HG03103 (cell line): ENCODE results near the gene ABCB4.

Source experiments
- ATAC-seq: cut with Tn5 transposase; IDR thresholded peaks from one replicate; pipeline ENCODE4 v1.9.1; 2021; ENCODE audit warnings: low read depth; ENCODE audit not compliant: unreplicated experiment

Gene ABCB4

DNA sequence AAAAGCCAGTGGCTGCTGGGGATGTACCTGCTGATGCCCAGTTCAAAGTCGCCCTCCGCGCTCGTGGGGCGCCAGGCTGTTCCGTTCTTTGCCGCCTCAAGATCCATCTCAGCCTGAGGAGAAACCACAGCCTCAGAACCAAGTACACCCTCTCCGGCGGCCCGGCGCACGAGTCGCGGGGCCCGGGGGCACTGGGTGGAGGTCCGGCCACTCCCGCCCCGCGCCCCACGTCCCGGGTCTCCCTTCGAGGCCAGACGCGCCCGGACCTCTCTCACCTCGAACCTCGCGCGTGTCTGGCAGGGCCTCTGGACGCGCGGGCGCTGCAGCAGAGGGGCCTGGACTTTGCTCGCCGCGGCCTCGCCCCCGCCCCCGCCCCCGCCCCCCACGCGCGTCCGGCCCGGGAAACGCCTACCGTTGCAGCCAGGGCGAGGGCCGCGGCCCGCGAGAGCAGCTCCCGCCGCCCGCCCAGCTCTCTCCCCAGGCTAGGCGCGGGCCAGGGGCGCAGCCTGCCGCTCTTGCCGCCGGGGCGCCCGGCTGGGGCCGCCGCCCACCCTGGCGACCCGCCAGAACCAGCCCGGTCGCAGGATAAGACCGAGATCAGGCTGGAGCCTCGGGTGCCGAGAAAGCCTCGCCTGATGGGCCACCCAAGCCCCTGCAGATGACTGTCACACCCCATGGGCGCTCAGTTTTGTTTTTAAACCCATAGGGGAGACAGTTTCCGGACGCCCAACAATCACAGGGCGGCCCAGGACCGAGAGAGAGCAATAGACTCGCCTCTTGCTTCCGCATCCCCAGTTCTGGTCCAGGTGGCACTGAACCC lies at the start of gene ABCB4:
TSS of gene ABCB4 (minus strand) at position 322 of the 820 bp plus-strand sequence. CDS start at position 107, 215 bp downstream.
- ATAC-seq = no peak

DNA sequence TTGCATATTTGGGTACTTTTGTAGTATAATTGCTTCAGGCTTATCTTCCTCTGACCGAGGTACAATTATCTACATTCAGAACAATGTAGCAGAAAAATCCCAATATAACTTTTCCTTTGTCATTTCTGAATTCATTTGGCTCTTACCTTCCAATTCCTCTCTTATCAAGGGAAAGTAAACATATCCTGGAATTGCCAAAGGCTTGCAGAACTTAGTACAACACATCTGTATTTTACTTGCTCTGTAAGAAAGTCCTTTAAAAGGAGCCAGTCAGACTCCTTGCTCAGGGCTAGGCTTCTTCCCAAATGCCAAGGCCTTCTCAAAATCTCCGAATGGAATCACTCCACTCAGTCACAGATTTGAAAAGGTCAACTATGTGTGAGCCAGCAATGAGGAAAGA lies 43.3 kb upstream of the ABCB4 start:
- ATAC-seq = no peak

DNA sequence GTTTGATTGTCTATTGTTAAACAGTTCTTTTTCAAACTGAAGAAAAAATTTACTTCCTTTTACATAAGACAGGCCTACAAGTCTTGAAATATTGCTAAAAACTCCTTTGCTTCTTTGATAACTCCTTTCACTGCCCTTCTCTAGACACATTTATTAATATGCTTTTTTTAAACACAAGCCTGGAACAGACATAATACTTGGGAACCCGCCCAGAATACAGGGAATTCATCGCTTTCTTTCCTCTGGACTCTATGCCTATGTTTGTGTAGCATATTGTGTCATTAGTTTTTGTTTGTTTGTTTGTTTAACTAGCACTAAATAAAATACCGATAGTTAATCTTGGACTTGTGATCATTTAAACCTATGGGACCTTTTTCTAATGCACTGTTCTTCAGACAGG lies 42.4 kb upstream of the ABCB4 start:
- ATAC-seq = no peak

DNA sequence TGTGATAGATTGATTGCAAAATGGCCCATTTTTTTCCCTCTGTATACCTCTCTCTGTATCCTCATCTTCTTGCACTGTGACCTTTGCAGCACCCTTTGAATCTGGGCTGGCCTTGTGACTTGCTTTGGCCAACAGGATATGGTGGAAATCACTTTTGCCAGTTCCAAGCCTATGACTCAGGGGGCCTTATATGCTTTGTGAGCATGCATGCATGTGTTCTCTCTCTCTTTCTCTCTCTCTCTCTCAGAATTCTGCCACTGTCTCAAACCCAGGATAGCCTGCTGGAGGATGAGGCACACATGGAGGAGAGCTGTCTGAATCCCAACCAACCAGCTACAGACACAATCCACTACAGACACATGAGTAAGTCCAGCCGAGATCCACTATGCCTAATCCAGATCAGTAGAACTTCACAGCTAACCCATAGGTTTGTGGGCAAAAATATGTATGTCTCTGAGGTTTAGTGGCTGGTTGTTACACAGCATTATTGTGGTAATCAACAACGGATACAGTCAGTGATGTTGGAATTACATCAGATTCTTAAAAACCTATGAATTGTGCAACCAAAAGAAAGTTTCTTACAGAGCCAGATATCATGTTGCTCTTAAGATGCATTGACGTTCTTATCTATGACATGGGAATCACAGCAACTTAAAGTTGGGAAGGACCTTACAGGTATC lies 41.8 kb upstream of the ABCB4 start:
- no peak for ATAC-seq

- ATAC-seq = no peak
Observed at GRCh38 chr7:87513735-87514335, 38.4 kb upstream of the ABCB4 start.

- ATAC-seq = no peak
Observed at GRCh38 chr7:87512906-87513305, 37.4 kb upstream of the ABCB4 start.

DNA sequence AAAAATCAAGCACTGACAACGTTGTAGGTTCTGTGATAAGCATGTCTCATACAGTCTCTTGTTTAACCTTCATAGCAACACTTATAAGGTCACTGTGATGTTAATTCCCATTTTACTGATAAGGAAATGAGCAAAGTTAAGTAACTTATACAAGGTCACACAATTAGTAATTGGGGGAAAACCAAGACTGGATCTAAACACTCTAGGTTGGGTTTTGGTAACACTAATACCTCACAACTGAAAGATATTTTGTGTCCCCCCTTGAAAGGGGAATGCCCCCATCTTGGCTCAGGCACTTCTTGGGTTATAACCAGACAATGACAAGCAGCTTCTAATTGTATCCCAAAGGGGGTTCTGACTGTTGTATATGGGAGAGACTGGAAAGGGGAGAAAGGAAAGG lies 36.0 kb upstream of the ABCB4 start:
- no peak for ATAC-seq

- ATAC-seq = no peak
Observed at GRCh38 chr7:87510411-87510875, 35.0 kb upstream of the ABCB4 start.

- no peak for ATAC-seq
Observed at GRCh38 chr7:87507446-87507845, 32.0 kb upstream of the ABCB4 start.

DNA sequence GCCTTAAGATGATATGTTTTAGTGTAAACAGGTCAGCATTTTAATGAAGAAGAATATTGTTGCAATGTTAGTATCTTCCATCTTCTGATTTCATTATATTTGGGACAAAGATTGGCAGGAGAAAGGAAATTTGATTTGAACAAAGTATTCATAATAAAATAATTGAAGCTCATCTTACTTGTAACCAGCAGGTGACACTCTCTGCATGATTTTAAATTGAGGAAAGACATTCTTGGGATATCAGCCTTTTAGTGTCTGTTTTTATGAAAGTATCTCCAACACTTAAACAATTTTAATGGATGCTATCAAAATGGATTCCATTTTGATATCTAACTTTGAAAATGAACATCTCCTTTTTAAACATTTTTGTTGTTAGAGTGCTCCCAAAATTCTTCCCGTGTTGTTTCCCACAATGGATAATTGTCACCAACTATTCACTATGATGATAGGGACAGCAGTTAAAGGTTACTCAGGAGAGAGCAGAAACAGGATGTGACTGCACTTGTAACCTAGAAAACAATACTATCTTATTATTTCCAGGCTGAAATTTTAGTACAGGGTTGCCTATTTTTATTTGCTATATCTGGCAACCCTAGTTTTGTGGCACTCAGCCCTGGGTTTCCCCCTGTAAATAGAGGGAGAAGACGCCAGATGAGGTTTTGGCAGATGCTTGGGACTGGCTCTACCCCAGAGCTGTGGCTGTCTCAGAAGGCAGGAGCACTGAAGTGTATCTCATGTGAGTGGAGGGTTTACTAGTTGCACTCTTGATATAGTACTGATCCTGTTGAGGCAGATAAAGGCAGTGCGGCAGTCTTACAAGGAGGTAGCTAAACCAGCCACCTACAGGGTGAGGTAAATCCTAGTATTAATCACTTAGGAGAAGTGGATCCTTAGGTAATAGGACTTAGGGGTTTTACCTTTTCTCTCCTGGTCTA lies 31.0 kb upstream of the ABCB4 start:
- no peak for ATAC-seq

- ATAC-seq = no peak
Observed at GRCh38 chr7:87505557-87506245, 30.2 kb upstream of the ABCB4 start.

GRCh38 chr7:87505122-87505521 lies 29.6 kb upstream of the ABCB4 start:
- ATAC-seq = no peak

DNA sequence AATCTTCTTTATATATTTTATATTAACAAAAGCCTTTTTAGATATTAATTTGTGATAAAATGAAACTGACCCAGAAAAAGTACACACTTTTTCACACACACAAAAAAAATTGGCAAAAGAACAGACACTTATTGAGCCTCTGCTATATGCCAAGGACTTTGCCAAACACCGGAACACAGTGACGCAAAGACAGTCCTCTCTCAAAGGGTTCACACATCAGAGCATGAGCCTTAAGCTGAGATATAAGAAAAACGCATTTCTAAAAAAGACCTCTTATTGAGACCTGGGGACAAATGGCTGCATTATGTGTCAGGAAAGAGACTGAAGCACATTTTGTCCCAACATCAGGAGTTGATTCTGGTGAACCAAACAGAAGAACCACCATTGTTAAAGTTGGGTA lies 24.0 kb upstream of the ABCB4 start:
- ATAC-seq = no peak

DNA sequence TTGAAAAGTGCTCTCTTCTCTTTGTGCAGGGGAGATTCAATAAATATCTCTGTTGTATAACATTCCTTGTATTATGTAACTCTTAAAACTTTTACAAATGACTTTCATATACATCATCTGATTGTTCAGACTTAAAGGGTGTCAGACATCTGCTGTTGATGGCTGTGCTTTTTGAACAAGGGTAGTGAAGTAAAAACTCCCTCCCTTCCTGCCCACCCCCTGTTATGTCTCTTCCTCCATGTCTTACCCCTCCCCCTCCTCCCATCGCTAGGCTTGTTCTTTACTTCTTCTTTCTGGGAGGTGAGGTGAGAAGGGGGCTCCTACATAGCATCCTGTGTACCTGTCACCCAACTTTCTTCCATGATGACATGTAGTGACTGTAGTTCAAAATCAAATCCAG lies 23.4 kb upstream of the ABCB4 start:
- ATAC-seq = no peak

DNA sequence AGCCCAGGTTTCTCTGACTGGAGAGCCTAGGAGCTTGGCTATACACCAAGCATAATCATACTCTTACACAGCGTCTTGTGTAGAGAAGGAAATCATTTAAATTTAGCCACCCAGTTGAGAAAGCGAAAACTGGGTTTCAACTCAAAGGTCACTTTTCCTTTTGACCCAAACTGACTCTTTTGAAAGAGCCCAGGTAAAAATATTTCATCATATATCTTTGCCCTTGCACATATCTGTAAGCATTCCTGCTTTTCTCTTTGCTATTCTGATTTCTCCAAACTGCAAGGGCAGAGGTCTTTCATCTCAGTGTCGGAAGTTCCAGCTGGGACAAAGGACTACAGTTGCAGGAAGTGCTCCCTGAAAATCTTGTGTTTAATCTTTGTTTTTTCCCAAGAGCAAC lies 22.0 kb upstream of the ABCB4 start:
- no peak for ATAC-seq

- ATAC-seq = no peak
Observed at GRCh38 chr7:87495366-87495765, 19.9 kb upstream of the ABCB4 start.

DNA sequence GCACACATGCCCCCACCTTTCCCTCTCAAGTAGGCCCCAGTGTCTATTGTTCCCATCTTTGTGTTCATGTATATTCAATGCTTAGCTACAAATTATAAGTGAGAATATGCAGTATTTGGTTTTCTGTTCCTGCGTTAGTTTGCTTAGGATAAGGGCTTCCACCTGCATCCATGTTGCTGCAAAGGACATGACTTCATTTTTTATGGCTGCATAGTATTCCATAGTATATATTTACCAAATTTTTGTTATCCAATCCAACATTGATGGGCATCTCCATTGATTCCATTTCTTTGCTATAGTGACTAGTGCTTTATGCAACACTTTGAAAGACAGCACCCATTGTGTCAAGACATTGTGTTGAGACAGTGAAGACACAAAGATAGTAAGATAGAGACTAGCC lies 19.0 kb upstream of the ABCB4 start:
- ATAC-seq = no peak

GRCh38 chr7:87483131-87483530 lies 7.7 kb upstream of the ABCB4 start:
- ATAC-seq = no peak

DNA sequence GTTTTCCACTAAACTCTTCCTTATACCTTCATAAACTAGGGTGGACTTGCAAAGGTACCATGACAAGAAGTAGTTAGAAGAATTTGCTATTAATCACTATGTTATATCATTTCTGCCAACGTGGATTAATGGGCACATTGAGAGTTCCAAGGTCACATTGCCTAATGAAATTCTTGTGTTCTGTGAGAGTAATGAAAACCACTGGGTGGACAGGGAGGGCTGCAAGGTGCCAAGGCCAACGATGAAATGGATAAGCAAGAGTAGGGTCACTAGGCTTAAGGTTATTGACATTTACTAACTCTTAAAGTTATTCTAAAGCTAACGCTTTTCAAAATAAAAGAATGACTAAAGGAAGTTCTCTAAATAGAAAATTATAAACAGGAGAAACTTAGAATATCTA lies 6.6 kb upstream of the ABCB4 start:
- ATAC-seq = no peak

DNA sequence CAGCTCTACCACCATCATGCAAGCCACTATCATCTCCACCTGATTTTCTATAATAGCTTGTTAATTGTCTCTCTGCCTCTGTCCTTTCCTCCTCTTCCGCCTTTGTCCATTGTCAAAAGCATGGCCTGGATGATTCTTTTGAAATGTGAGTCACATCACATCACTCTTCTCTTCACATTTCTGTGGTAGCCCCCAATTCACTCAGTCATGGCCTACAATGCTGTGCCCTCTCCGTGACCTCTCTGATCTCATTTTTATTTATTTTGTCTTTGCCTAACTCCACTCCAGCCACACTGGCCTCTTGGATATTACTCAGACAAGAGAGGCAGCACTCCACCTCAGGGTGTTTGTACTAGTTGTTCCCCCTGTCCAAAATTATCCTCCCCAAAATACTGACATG lies 4.9 kb upstream of the ABCB4 start:
- ATAC-seq = no peak
